Activated CD8-positive, alpha-beta memory T cell treated with anti-CD3 and anti-CD28 coated beads, Interleukin-2, amount 50 U/mL, for 48 hours (primary cell): ENCODE measurements around the gene GIMAP4.
"Not testable (repeated sequence)": the region's sequence is repeated elsewhere in the genome, so short reads cannot be mapped to it uniquely, and the experiment has no call there.

ENCODE experiments used
- DNase-seq: peaks from one replicate; pipeline ENCODE4 v3.0.0-alpha.2; 2020

GIMAP4 gene

GRCh38 chr7:150580638-150581394, 13.6 kb downstream of the GIMAP4 start:
- no peak for DNase-seq

- no peak for DNase-seq
These were observed 18.0 kb downstream of the GIMAP4 start for GRCh38 chr7:150585199-150585598.

DNA sequence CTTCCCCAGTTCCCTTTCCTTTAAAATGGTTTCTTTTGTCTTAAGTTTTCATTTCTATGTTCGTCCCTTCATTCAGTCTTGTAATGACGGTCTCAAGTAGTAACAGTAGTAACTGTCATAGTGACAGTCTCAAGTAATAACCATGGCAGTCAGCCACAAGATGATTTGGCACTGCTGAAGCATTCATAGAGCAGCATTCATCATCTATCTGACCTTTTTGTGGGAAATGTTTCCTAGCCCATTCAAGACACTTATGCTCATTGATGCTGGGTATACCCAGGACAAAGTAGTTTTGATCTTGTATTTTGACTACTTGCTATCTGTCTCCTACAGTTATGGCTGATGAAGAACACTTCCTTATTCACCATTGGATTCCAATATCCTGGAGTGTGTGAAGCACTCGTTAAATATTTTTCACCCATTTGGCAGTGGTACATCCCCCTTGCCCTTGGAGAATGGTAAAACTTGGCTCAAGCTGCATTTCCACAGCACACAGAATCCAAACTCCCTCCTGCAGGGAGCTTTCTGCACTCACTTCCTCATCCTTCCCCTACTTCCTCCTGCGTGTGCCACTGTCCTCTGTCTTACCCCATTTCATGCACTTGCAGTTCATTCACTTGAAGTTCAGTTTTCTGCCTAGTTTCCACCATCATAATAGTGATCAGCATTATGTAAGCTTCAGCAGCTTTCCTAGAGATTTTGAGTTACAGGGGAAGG, 19.0 kb downstream of the GIMAP4 start:
- no peak for DNase-seq

DNA sequence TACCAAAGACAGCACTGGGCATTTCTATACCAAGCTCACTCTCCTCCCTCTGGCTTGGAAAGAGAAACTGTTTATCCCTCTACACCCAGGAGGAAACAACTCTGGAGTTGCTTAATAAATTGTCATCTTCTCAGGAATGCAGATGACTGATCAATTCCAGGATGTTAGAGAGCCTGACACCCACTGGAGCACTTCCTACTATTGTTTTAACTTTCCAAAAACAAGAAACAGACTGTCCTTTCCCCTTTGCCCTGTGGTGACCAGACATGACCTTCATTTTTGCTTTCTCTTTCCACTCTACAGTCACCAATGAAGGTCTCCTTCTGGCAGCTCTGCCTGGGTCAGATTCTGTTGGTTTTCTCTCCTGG, 19.6 kb downstream of the GIMAP4 start:
- no peak for DNase-seq

GRCh38 chr7:150587551-150587950, 20.4 kb downstream of the GIMAP4 start:
- DNase-seq = no peak

DNA sequence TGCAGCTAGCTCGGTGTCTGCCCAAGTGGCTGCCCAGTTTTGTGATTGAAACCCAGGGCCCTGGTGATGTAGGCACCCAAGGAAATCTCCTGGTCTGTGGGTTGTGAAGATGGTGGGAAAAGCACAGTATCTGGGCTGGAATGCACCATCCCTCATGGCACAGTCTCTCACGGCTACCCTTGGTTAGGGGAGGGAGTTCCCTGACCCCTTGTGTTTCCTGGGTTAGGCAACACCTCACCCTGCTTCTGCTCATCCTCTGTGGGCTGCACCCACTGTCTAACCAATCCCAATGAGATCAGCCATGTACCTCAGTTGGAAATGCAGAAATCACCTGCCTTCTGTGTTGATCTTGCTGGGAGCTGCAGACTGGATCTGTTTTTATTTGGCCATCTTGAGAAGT, 27.6 kb downstream of the GIMAP4 start:
- DNase-seq = no peak

DNA sequence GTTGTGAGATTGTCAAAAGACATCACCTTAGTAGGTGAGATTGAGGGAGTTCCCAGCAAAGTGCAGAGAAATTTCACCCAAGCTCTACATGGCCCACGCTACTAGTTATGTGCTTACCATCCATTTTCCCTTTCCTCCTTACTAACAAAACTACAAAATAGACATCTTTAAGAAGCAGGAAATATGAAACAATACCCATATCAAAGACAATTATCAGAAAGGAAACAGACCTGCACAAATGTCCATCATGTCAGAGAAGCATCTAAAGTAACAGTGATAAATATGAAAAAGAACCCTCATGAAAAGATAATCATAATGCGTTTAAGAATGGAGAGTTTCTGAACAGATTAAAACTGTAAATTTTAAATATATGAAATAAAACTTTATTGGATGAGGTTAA, 28.2 kb downstream of the GIMAP4 start:
- DNase-seq = no peak

- DNase-seq = not testable (repeated sequence)
These were observed 36.4 kb downstream of the GIMAP4 start for GRCh38 chr7:150603600-150603999.

DNA sequence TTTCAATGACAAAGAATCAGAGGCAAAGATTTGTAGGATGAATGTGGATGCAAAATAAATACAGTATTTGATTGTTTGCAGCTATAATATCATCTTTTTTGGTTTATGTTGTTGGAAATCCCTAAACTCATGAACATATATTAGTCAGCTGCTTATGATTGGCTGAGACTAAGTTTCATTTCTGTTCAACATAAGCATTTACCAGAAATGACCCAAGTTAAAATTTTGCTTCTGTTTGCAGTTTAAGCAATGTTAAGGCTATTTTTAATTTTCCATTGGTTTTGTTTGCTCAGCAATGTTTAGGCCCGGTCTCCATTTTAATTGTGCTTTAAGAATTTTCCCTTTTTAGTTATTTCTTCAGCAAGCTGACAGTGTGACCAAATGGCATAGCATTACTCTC, 43.0 kb downstream of the GIMAP4 start:
- DNase-seq = no peak

DNA sequence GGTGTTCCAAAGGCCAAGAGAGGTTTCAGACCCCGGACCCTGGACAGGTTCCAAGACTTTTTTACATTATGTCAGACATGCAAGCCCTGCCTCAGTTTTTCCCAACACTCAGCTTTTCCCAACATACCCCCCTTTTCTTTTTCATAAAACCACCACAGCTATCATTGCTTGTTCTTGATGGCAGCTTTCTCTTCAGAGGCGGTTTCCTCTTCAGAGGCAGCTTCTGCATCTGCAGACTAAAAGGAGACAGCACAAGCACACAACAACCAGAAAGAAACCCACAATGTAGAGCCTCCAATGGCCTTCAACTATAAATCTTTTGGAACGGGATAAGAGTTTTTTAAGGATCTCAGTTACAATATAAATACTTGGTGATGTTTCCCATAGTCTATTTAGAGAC, 45.7 kb downstream of the GIMAP4 start:
- DNase-seq = no peak

DNA sequence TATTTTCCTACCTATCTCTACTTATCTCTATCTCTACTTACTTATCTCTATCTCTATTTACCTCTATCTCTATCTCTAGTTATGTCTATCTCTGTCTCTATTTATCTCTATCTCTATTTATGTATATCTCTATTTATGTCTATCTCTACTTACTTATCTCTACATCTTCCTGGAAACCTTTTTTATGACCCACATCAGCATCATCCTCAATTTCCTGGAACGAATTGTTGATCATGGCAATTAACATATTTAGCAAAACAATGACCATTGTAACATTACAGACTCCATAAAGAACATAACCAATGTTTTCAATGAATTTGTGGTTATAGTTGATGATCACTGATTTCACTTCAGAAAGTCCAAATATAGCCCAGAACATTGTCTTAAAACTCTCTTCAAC, 46.7 kb downstream of the GIMAP4 start:
- no peak for DNase-seq

DNA sequence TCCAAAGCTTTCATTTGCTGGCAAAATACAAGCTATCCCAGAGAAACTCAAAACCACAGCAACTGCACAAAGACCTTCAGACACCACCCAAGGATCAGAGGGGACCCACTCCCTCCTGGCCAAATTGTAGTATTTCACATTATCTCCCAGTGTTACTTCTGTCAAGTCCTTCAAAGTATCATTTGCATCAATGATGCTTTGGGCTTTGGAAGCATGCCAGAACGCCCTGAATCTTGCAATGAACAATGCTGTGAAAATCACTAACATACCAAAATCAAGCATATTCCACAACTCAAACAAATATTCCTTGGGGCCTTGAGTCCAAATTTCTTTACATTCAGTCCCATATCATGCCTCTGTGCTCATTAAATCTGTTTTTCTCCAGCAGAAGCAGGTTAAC, 47.2 kb downstream of the GIMAP4 start:
- not testable (repeated sequence) for DNase-seq

- DNase-seq = not testable (repeated sequence)
These were observed 48.1 kb downstream of the GIMAP4 start for GRCh38 chr7:150615221-150615755.

GRCh38 chr7:150620061-150620460, 52.9 kb downstream of the GIMAP4 start:
- no peak for DNase-seq

DNA sequence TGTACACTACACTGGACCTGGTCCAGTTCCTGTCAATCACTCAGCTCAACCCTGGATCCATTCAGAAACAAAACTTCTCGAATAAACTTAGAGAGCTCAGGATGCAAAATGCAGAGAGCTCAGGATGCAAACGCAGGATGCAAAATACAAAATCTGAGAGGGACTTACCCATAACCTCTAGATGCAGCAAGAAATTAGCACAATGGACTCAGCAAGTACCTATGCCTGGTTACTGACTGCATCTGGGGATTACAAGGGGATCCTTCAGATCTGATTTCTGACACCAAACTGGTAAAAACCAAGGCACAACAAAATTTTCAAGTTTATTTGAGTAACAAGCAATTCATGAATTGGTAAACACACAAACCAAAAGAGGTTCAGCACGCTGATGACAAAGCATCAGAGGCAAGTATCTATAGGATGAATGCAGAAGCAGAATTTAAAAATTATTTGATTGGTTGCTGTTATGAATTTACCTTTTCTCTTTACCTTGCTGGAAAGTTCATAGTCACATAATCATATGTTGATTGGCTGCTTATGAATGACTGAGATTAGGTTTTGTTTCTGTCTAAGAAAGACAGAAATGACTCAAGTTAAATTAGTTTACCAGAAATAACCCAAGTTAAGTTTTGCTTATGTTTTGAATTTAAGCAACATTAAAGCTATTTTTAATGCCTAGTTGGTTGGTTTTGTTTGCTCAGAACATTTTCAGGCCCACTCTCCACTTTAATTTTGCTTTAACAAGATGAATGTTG, 53.6 kb downstream of the GIMAP4 start:
- no peak for DNase-seq

- DNase-seq = no peak
These were observed 54.2 kb downstream of the GIMAP4 start for GRCh38 chr7:150621376-150621775.
